IPS-20b (cell line): Measurements from ENCODE around the gene IQUB.
"Not testable (repeated sequence)": the region's sequence is repeated elsewhere in the genome, so short reads cannot be mapped to it uniquely, and the experiment has no call there.

ENCODE experiments used
- H3K27ac ChIP-seq: one replicate; pipeline ENCODE4 v1.5.1; 2013; ENCODE audit warnings: low read length
- H3K27me3 ChIP-seq: 2 replicates; pipeline ENCODE4 v1.6.1; 2013; ENCODE audit warnings: mild to moderate bottlenecking, low read length, inconsistent platforms; ENCODE audit not compliant: insufficient read depth
- H3K36me3 ChIP-seq: 2 replicates; pipeline ENCODE4 v1.6.1; 2013; ENCODE audit warnings: low read depth, mild to moderate bottlenecking, inconsistent platforms, low read length, moderate library complexity; ENCODE audit not compliant: insufficient read depth
- H3K4me1 ChIP-seq: 2 replicates; pipeline ENCODE4 v1.6.1; 2013; ENCODE audit warnings: mild to moderate bottlenecking, control low read depth, inconsistent platforms, low read length, moderate library complexity; ENCODE audit not compliant: insufficient read depth
- H3K4me3 ChIP-seq: 2 replicates; pipeline ENCODE4 v1.5.1; 2013; ENCODE audit warnings: mild to moderate bottlenecking, low read length, inconsistent platforms
- H3K9ac ChIP-seq: 2 replicates; pipeline ENCODE4 v1.6.1; 2013; ENCODE audit warnings: low read depth, mild to moderate bottlenecking, inconsistent platforms, low read length, moderate library complexity
- H3K9me3 ChIP-seq: 2 replicates; pipeline ENCODE4 v1.6.1; 2013; ENCODE audit warnings: mild to moderate bottlenecking, low read depth, low read length, inconsistent platforms; ENCODE audit not compliant: insufficient read depth

Gene IQUB

GRCh38 chr7:123435080-123435700, 99.2 kb downstream of the IQUB start:
- H3K27me3 ChIP-seq = no peaks in the 10 kb centered on the region

GRCh38 chr7:123433665-123434064, 100.7 kb downstream of the IQUB start:
- peak overlapping the region; percentile 59 for H3K27ac ChIP-seq

More at GRCh38 chr7:123435080-123435700, 99.2 kb downstream of the IQUB start:
- H3K36me3 ChIP-seq = no peaks in the 10 kb centered on the region
- no peaks in the 10 kb centered on the region for H3K9me3 ChIP-seq
- H3K9ac ChIP-seq = no peak overlapping the region
- H3K4me1 ChIP-seq = peaks cover 31% of the 10 kb centered on the region
- H3K27ac ChIP-seq = no peak overlapping the region
- no peak overlapping the region for H3K4me3 ChIP-seq

GRCh38 chr7:123432601-123433000, 101.8 kb downstream of the IQUB start:
- H3K4me3 ChIP-seq = no peak overlapping the region
- no peaks in the 10 kb centered on the region for H3K27me3 ChIP-seq
- no peaks in the 10 kb centered on the region for H3K9me3 ChIP-seq
- no peaks in the 10 kb centered on the region for H3K36me3 ChIP-seq
- no peak overlapping the region for H3K27ac ChIP-seq
- H3K4me1 ChIP-seq = peaks cover 18% of the 10 kb centered on the region
- H3K9ac ChIP-seq = no peak overlapping the region

More at GRCh38 chr7:123433665-123434064, 100.7 kb downstream of the IQUB start:
- Histone ChIP-seq H3K36me3 (no peaks in the 10 kb centered on the region), H3K27me3 (no peaks in the 10 kb centered on the region), H3K9ac (peak overlapping the region; percentile 14; the same call in 1 of the 2 replicates), H3K9me3 (no peaks in the 10 kb centered on the region), H3K4me3 (no peak overlapping the region), H3K4me1 (peaks cover 18% of the 10 kb centered on the region)

- Histone ChIP-seq H3K27me3 (no peaks in the 10 kb centered on the region), H3K4me3 (no peak overlapping the region), H3K27ac (no peak overlapping the region)
Observed at GRCh38 chr7:123431075-123431614, 103.2 kb downstream of the IQUB start.

DNA sequence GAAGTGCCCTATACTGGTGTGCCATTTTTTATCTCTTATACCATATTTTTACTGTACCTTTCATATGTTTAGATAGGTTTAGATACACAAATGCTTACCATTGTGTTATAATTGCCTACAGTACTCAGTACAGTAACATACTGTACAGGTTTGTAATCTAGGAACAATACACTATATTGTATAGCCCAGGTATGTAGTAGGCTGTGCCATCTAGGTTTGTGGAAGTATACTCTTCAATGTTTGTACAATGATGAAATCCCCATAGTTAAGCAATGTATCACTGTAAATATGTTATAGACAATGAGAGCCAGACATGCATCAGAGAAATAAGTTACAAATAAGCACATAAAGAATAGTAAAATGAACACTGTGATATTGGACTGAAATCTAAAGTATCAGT, 109.1 kb downstream of the IQUB start:
- H3K9ac ChIP-seq = no peak overlapping the region
- peaks cover 7% of the 10 kb centered on the region; the same call in 1 of the 2 replicates for H3K9me3 ChIP-seq
- H3K27me3 ChIP-seq = no peaks in the 10 kb centered on the region
- H3K36me3 ChIP-seq = no peaks in the 10 kb centered on the region
- no peaks in the 10 kb centered on the region for H3K4me1 ChIP-seq
- H3K4me3 ChIP-seq = no peak overlapping the region
- no peak overlapping the region for H3K27ac ChIP-seq

More at GRCh38 chr7:123431075-123431614, 103.2 kb downstream of the IQUB start:
- H3K36me3 ChIP-seq = no peaks in the 10 kb centered on the region
- H3K4me1 ChIP-seq = peaks cover 18% of the 10 kb centered on the region
- H3K9ac ChIP-seq = peak overlapping the region; percentile 14; the same call in 1 of the 2 replicates
- no peaks in the 10 kb centered on the region for H3K9me3 ChIP-seq

GRCh38 chr7:123424463-123424862, 109.9 kb downstream of the IQUB start:
- Histone ChIP-seq H3K4me3 (no peak overlapping the region), H3K4me1 (no peaks in the 10 kb centered on the region), H3K27ac (no peak overlapping the region), H3K9ac (no peak overlapping the region), H3K27me3 (no peaks in the 10 kb centered on the region), H3K9me3 (peaks cover 9% of the 10 kb centered on the region; the same call in 1 of the 2 replicates), H3K36me3 (no peaks in the 10 kb centered on the region)

DNA sequence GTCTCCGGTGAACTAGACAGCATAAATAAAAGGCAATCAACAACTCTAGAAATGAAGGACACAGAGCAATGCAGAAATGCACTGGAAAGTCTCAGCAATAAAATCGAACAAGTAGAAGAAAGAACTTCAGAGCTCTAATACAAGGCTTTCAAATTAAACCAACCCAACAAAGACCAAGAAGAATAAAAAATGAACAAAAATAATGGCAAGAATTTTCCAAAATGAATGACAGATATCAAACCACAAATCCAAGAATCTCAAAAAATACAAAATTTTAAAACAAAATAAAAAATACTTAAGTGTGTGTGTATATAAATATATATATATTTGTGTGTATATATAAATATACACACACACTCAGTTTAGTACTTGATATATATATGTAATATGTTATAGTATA, 110.8 kb downstream of the IQUB start:
- Histone ChIP-seq H3K9ac (no peak overlapping the region), H3K4me1 (no peaks in the 10 kb centered on the region), H3K36me3 (no peaks in the 10 kb centered on the region), H3K27ac (no peak overlapping the region), H3K27me3 (no peaks in the 10 kb centered on the region), H3K4me3 (no peak overlapping the region), H3K9me3 (peaks cover 17% of the 10 kb centered on the region; the same call in 1 of the 2 replicates)

DNA sequence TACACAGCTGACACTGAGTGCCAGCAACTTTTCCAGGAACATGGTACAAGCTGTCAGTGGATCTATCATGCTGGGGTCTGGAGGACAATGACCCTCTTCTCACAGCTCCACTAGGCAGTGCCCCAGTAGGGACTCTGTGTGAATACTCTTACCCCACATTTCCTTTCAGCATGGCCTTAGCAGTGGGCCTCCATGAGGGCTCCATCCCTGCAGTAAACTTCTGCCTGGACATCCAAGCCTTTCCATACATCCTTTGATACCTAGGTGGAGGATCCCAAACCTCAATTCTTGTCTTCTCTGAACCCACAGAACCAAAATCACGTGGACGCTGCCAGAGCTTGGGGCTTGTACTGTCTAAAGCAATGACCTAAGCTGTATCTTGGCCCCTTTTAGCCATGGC, 116.8 kb downstream of the IQUB start:
- Histone ChIP-seq H3K4me1 (no peaks in the 10 kb centered on the region), H3K4me3 (no peak overlapping the region), H3K27ac (no peak overlapping the region), H3K27me3 (no peaks in the 10 kb centered on the region), H3K9me3 (peaks cover 29% of the 10 kb centered on the region), H3K9ac (no peak overlapping the region), H3K36me3 (no peaks in the 10 kb centered on the region)

GRCh38 chr7:123415625-123416024, 118.8 kb downstream of the IQUB start:
- Histone ChIP-seq H3K27me3 (no peaks in the 10 kb centered on the region), H3K27ac (no peak overlapping the region), H3K36me3 (no peaks in the 10 kb centered on the region), H3K4me3 (no peak overlapping the region), H3K9ac (no peak overlapping the region), H3K9me3 (peaks cover 27% of the 10 kb centered on the region), H3K4me1 (no peaks in the 10 kb centered on the region)

- H3K27ac ChIP-seq = no peak overlapping the region
- no peaks in the 10 kb centered on the region for H3K9me3 ChIP-seq
Observed at GRCh38 chr7:123410273-123410904, 124.0 kb downstream of the IQUB start.

GRCh38 chr7:123407951-123408350, 126.4 kb downstream of the IQUB start:
- not testable (repeated sequence) for H3K9ac ChIP-seq, H3K27ac ChIP-seq, H3K36me3 ChIP-seq, H3K4me1 ChIP-seq, H3K4me3 ChIP-seq, H3K9me3 ChIP-seq, H3K27me3 ChIP-seq

More at GRCh38 chr7:123410273-123410904, 124.0 kb downstream of the IQUB start:
- Histone ChIP-seq H3K9ac (no peak overlapping the region), H3K4me3 (no peak overlapping the region), H3K27me3 (no peaks in the 10 kb centered on the region), H3K36me3 (no peaks in the 10 kb centered on the region), H3K4me1 (no peaks in the 10 kb centered on the region; the same call in 1 of the 2 replicates)
